ENCODE results near the gene SDCCAG8.

DNA sequence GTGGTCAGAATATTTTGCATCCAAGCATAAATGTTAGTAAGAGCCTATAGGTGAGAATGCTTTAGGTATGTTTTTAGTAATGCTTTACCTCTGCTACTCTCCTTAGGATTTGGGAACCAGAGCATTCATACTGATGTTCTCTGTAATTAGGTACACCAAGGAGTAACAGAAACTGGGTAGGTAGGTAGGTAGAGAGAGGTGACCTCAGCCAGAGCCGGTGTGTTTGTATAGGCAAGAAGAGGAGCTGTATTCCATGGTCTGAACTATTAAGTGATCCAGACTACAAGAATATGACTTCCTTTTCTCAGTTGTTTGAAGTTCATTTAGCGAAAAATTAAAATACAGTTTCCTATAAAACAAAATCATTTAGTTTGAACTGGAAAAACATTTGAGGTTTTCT is 108.5 kb downstream of the SDCCAG8 start:
- no peak for TF ChIP-seq POLR2AphosphoS5 (IDR thresholded peaks at IDR 0.05)
- TF ChIP-seq, protein P1, sequence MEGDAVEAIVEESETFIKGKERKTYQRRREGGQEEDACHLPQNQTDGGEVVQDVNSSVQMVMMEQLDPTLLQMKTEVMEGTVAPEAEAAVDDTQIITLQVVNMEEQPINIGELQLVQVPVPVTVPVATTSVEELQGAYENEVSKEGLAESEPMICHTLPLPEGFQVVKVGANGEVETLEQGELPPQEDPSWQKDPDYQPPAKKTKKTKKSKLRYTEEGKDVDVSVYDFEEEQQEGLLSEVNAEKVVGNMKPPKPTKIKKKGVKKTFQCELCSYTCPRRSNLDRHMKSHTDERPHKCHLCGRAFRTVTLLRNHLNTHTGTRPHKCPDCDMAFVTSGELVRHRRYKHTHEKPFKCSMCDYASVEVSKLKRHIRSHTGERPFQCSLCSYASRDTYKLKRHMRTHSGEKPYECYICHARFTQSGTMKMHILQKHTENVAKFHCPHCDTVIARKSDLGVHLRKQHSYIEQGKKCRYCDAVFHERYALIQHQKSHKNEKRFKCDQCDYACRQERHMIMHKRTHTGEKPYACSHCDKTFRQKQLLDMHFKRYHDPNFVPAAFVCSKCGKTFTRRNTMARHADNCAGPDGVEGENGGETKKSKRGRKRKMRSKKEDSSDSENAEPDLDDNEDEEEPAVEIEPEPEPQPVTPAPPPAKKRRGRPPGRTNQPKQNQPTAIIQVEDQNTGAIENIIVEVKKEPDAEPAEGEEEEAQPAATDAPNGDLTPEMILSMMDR (IDR thresholded peaks at IDR 0.05), result no peak

Measured in suprapubic skin (tissue), 3 donors.